LoVo (cell line): ENCODE measurements around the gene CHPF2.
A peak's percentile ranks its signal among the peaks of the same experiment; 100 is the strongest.

Experiments
- DNase-seq: peaks from one replicate; pipeline ENCODE4 v3.0.0-alpha.2; 2016; ENCODE audit warnings: low spot score

CHPF2 gene

GRCh38 chr7:151206914-151207313 is 25.4 kb upstream of the CHPF2 start:
- DNase-seq = no peak

DNA sequence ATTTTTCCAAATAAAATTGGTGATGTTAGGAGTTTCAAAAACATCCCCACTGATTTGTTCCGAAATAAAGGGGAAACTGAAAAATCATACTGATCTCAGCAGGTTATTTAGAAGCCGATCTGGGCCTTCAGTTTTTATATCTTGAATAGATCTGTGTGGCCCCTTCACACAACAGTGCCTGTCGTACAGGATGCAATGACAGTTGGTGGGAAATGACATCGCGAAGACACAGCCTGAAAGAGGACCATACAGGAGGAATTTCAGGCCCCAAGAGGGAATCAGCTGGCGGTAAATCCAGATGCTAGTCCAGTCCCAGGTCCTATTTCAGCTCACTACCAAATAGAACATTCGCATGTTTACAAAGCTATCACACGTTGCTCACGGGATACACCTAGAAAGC is 25.0 kb upstream of the CHPF2 start:
- DNase-seq = no peak

- DNase-seq = no peak
These were observed 24.5 kb upstream of the CHPF2 start for GRCh38 chr7:151207804-151208203.

GRCh38 chr7:151208253-151208862 is 23.9 kb upstream of the CHPF2 start:
- no peak for DNase-seq

GRCh38 chr7:151209588-151209987 is 22.7 kb upstream of the CHPF2 start:
- no peak for DNase-seq

- DNase-seq = no peak
These were observed 22.0 kb upstream of the CHPF2 start, which contains the start of gene H2BK1 for GRCh38 chr7:151210087-151210854. Gene H2BK1, minus strand, starts transcription at chr7:151210488. Its CDS starts 170 bp downstream, at chr7:151210318.

DNA sequence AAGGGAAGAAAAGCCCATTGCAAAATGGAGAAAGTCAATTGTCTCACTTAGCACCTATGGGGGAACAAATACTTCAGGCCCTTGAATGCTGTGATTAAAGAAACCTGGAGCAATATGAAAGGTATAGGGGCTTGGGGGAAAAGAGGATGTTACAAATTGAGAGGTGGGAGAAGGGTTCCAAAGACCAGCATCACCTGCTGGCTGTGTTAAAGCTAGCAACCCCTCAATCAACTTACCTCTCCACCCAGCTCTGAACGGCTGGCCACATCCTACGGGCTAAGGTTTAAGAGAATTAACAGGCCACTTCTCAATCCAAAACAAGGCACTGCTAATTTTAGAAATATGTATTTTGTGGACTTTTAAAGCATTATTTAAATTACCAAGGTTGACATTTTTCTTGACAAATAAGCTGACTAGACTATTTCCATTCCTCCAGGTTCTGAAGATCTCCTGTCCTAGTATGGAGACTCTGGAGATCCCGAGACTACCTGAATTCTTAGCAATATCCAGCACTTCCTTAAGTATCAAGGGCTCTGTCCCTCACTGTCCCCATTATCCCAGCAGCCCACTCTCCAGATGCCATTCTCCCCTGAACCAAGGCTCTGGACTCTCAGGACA is 21.0 kb upstream of the CHPF2 start:
- no peak for DNase-seq

DNA sequence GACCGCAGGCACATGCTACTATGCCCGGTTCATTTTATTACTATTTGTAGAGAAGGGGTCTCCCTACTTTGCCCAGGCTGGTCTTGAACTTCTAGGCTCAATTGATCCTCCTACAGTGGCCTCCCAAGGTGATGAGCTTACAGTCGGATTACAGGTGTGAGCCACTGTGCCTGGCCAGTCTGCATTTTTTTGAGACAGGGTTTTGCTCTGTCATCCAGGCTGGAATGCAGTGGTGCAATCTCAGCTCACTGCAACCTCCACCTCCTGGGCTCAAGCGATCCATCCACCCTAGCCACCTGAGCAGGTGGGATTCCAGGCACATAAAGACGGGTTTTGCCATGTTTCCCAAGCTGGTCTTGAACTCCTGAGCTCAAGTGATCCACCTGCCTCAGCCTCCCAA is 19.7 kb upstream of the CHPF2 start:
- no peak for DNase-seq

- DNase-seq = no peak
These were observed 18.5 kb upstream of the CHPF2 start for GRCh38 chr7:151213826-151214225.

GRCh38 chr7:151215396-151215795 is 16.9 kb upstream of the CHPF2 start:
- no peak for DNase-seq

DNA sequence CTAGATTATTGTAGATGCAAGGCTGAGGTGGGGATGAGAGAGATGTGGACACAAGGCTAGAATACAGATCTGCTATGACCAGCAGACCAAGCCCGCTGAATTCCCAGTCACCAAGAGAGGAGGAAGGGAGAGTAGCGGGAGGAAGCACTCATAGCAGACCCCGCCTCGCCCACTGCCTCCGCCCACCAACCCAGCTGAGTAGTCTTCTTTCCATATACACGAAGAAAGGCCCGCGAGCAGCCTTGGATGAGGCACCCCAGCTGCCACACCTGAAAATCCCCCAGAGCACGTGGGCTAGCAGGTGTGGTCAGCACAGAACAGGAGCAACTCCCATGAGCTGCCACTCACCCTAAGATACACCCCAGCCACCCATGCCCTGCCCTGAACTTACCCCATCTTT is 14.1 kb upstream of the CHPF2 start:
- DNase-seq = no peak

DNA sequence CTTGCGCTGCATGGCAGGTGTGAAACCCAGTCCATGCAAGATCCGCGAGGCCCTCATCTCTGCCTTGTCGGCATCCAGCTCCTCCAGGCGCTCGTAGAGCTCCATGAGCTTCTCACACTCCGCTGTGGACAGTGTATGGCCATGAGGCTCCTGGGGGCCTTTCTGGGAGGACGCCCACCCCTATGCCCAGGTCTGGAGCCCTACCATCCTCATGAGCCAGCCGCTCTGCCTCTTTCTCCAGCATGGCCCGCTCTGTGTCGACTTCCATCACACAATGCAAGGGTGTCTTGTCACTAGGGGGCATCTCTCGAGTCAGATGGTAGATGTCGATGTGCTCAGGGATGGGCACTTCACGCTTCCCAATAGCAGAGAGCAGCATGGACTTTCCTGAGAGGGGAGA is 8.6 kb upstream of the CHPF2 start:
- DNase-seq = no peak

DNA sequence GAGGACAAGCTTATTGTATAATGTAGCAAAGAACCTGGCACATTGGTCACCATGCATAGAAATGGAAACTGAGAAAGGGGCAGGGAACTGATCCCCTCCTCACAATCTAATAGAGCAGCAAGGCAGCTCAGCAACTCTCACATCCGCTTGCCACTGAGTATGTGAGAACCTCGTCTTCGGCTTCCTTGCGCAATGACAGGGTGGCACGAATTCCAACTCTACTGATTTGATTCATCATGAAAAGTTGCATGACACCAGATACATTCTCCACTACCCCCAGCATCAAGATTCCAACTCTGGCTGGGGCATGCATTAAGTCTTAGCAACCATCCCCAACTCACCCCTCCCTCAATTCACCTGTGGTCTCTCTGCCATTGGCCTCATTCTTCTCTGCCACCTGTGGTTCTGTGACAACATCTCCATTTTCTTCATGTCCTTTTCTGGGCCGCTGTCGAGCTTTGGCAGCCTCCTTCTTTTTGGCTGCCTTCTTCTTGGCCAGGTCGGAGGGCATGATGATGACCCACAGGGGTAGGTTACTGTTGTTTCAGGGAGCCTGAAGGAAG is 6.3 kb upstream of the CHPF2 start:
- no peak for DNase-seq

GRCh38 chr7:151226560-151226874 is 5.8 kb upstream of the CHPF2 start:
- no peak for DNase-seq

GRCh38 chr7:151226875-151227782 is 5.2 kb upstream of the CHPF2 start, which contains the start of gene ABCF2:
Gene ABCF2, minus strand, starts transcription at chr7:151227205. Its CDS starts 747 bp downstream, at chr7:151226458.
- DNase-seq = peak; percentile 99

GRCh38 chr7:151228024-151228866 is 4.0 kb upstream of the CHPF2 start:
- DNase-seq = no peak

DNA sequence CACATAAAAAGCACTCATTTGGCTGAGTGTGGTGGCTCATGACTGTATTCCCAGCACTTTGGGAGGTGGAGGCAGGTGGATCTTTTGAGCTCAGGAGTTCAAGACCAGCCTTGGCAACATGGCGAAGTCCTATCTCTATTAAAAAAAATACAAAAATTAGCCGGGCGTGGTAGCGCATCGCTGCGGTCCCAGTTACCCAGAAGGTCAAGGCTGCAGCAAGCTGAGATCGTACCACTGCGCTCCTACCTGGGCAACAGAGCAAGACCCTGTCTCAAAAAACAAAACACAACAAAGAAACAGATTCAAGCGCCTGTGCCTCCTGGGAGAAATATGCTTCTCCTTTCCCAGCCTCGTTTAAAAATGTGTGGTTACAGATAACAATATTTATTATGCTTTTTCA is 3.0 kb upstream of the CHPF2 start:
- no peak for DNase-seq

DNA sequence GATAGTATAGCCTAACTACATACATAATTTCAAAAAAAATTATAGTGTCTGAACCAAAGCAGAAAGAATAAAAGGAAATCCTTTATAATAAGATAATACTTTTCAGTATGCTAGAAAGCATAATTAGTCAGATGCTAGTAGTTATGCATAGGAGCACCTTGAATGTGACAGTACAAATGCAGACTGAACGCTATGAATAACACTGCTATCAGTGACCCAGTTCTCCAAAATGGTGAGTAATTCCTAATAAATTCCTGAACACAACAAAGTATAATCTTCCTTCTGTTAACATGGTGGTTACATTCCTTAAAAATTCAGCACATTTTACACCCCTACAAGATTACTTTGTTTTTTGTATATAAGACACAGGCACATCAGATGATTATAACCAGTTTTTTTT is 1.2 kb upstream of the CHPF2 start:
- no peak for DNase-seq

DNA sequence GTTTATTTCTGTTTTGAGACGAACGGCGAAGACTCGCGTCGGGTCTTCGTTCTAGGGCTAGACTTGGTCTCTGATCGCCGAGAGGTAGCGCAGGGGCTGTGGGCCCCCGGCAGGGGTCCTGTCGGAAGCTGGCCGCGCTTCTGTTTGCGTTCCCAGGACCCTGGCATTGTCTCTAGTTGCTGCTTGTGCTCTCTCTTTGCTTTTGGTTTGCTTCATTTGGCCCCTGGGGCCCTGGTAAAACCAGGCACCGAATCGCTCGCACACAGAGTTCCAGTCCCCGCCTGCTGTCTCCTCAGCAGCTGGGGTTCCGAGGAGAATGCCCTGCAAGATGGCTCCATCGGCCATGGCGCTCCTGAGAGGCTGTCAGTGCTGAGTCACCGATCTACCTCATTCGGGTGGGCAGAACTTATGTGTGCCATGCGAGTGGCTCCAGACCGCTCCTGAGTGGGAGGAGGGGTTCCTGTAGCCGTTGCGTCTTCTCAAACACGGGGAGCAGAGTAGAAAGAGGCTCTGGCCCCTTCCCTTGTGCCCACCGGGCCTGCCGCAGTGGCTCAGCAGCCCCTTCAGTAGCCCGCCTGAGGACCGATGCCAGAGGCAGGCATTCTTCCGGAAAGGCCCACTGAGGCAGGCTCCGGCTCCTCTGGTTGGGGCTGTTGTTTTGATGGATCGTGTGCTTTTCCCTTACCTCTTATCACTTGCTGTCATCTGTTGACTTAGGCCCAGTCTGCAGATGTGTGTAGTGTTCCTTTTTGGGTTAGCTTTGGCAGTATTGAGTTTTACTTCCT is 826 bp downstream of the CHPF2 start:
- peak; percentile 79 for DNase-seq

GRCh38 chr7:151233804-151234203 is 1.5 kb downstream of the CHPF2 start:
- no peak for DNase-seq
